ENCODE results near the gene TLE5. TPM values are rescaled to one million over a fixed set of nuclear protein-coding genes. Genes with fewer than 3 reads are reported as not detected.
"Not testable (repeated sequence)": the region's sequence is repeated elsewhere in the genome, so short reads cannot be mapped to it uniquely, and the experiment has no call there.

The TLE5 gene
- total and polyA plus RNA-seq, 7 donors = 561 to 714 (median 588) TPM

GRCh38 chr19:3041327-3041726, 21.0 kb downstream of the TLE5 start:
- TF ChIP-seq CTCF (IDR thresholded peaks at IDR 0.05) (no peak), POLR2AphosphoS5 (IDR thresholded peaks at IDR 0.05) (no peak), EP300 (IDR thresholded peaks at IDR 0.05) (no peak), POLR2A (IDR thresholded peaks at IDR 0.05) (no peak)
- Histone ChIP-seq H3K4me3 (no peak overlapping the region), H3K36me3 (no peaks in the 10 kb centered on the region), H3K9me3 (no peaks in the 10 kb centered on the region), H3K27ac (peak overlapping the region in 3 of 4 donors; percentile 51 to 69 (median 59)), H3K4me1 (peaks cover 0 to 27% (median 24%) of the 10 kb centered on the region in 4 donors), H3K27me3 (no peaks in the 10 kb centered on the region)
- DNase-seq = no peak
- 71 to 85% methylated on average over 12 of the region's 12 CpGs for WGBS, 2 donors
- intact Hi-C loops (cut with DNase I) = no loop called here

GRCh38 chr19:3039641-3040077, 22.6 kb downstream of the TLE5 start:
- Histone ChIP-seq H3K4me1 (peaks cover 0 to 32% (median 29%) of the 10 kb centered on the region in 4 donors), H3K27ac (no peak overlapping the region), H3K36me3 (no peaks in the 10 kb centered on the region), H3K27me3 (no peaks in the 10 kb centered on the region), H3K4me3 (no peak overlapping the region), H3K9me3 (no peaks in the 10 kb centered on the region)
- intact Hi-C loops (cut with DNase I) = no loop called here
- WGBS, 2 donors = 68 to 79% methylated on average over 17 of the region's 17 CpGs
- TF ChIP-seq EP300 (IDR thresholded peaks at IDR 0.05) = no peak
- TF ChIP-seq CTCF (IDR thresholded peaks at IDR 0.05) = no peak
- no peak for TF ChIP-seq POLR2AphosphoS5 (IDR thresholded peaks at IDR 0.05)
- no peak for TF ChIP-seq POLR2A (IDR thresholded peaks at IDR 0.05)
- no peak for DNase-seq

GRCh38 chr19:3039125-3039524, 23.2 kb downstream of the TLE5 start:
- Histone ChIP-seq H3K4me3 (no peak overlapping the region), H3K9me3 (no peaks in the 10 kb centered on the region), H3K27ac (no peak overlapping the region), H3K27me3 (no peaks in the 10 kb centered on the region), H3K36me3 (no peaks in the 10 kb centered on the region), H3K4me1 (peaks cover 0 to 37% (median 33%) of the 10 kb centered on the region in 4 donors)
- 80 to 87% methylated on average over 5 of the region's 5 CpGs for WGBS, 2 donors
- DNase-seq = peak; percentile 58
- intact Hi-C loops (cut with DNase I) = no loop called here
- TF ChIP-seq POLR2AphosphoS5 (IDR thresholded peaks at IDR 0.05) = no peak

- TF ChIP-seq POLR2A (IDR thresholded peaks at IDR 0.05) (no peak), EP300 (IDR thresholded peaks at IDR 0.05) (no peak), POLR2AphosphoS5 (IDR thresholded peaks at IDR 0.05) (no peak), CTCF (IDR thresholded peaks at IDR 0.05) (no peak)
- intact Hi-C loops (cut with DNase I) = no loop called here
- H3K36me3 ChIP-seq = no peaks in the 10 kb centered on the region
- H3K4me3 ChIP-seq = no peak overlapping the region
- no peak for DNase-seq
- H3K4me1 ChIP-seq = peaks cover 0 to 37% (median 33%) of the 10 kb centered on the region in 4 donors
- no peaks in the 10 kb centered on the region for H3K27me3 ChIP-seq
- H3K27ac ChIP-seq = no peak overlapping the region
- H3K9me3 ChIP-seq = no peaks in the 10 kb centered on the region
- 73 to 79% methylated on average over 5 of the region's 5 CpGs for WGBS, 2 donors
Observed at GRCh38 chr19:3038214-3038613, 24.1 kb downstream of the TLE5 start.

GRCh38 chr19:3036977-3037544, 25.2 kb downstream of the TLE5 start:
- H3K36me3 ChIP-seq; DNase-seq; H3K27me3 ChIP-seq; intact Hi-C loops (cut with DNase I); H3K9me3 ChIP-seq: not testable (repeated sequence)
- Histone ChIP-seq H3K27ac (peak overlapping the region; percentile 81 to 96 (median 93)), H3K4me1 (peaks cover 0 to 29% (median 24%) of the 10 kb centered on the region in 4 donors), H3K4me3 (peak overlapping the region in 1 of 4 donors; percentile 43)
- 44 to 74% methylated on average over 14 of the region's 14 CpGs for WGBS, 2 donors

All from sigmoid colon (tissue), 7 donors.